Ascending aorta (tissue), 2 donors: ENCODE data around the gene PCYT2. TPM values are rescaled to one million over a fixed set of nuclear protein-coding genes. Genes with fewer than 3 reads are reported as not detected.

Source experiments
- DNase-seq, 2 donors: peaks; one replicate each; pipeline ENCODE4 v3.0.0-alpha.2; 2019; ENCODE audit warnings: low spot score in 2 of 2
- H3K27ac ChIP-seq, 2 donors: fragments of 200-600 bp; sonication (generic); one replicate each; pipeline ENCODE4 v1.5.1; 2016 to 2017; ENCODE audit warnings: mild to moderate bottlenecking in 1 of 2
- H3K27me3 ChIP-seq: fragments of 200-600 bp; sonication (generic); one replicate; pipeline ENCODE4 v1.5.1; 2017
- H3K36me3 ChIP-seq, 2 donors: fragments of 200-600 bp; sonication (generic); one replicate each; pipeline ENCODE4 v1.5.1; 2016
- H3K4me1 ChIP-seq, 2 donors: fragments of 200-600 bp; sonication (generic); one replicate each; pipeline ENCODE4 v1.5.1; 2016 to 2017; ENCODE audit warnings: mild to moderate bottlenecking in 1 of 2
- H3K4me3 ChIP-seq, 2 donors: fragments of 200-600 bp; sonication (generic); one replicate each; pipeline ENCODE4 v1.5.1; 2016 to 2017; ENCODE audit warnings: mild to moderate bottlenecking in 1 of 2
- H3K9me3 ChIP-seq, 2 donors: fragments of 200-600 bp; sonication (generic); one replicate each; pipeline ENCODE4 v1.5.1; 2016
- CTCF ChIP-seq, 3 experiments: fragments of 200-600 bp in 2 of 3; fragments of 450-650 bp in 1 of 3; sonication (generic) in 2 of 3; IDR thresholded peaks; one replicate each; pipeline ENCODE4 v1.5.1; 2016 to 2019; ENCODE audit warnings: antibody characterized with exemption in 3 of 3, mild to moderate bottlenecking in 1 of 3, moderate library complexity in 1 of 3
- intact Hi-C: fragments of 100-400 bp; cut with DNase I; formaldehyde crosslinking; loops from one replicate; pipeline ENCODE4 v1.15.1; 2023
- total RNA-seq: library from RNA; depleted of rRNA; stranded (reverse); fragments of >200 nt; gene quantifications from one replicate; pipeline ENCODE4 v1.1.0, GENCODE V29; 2016

PCYT2 gene
- total RNA-seq, 1 donor from 2014 or later: 81.1 TPM

GRCh38 chr17:81890447-81891302, 20.5 kb downstream of the PCYT2 start:
- Histone ChIP-seq H3K36me3 (peaks cover 39 to 62% of the 10 kb centered on the region in 2 donors), H3K4me3 (peak overlapping the region; percentile 80 to 96), H3K9me3 (no peaks in the 10 kb centered on the region), H3K4me1 (peaks cover 12 to 19% of the 10 kb centered on the region in 2 donors), H3K27me3 (no peaks in the 10 kb centered on the region), H3K27ac (peak overlapping the region; percentile 80 to 89)
- no peak for TF ChIP-seq CTCF (IDR thresholded peaks at IDR 0.05)
- intact Hi-C loops: loop anchor here (1.0 to 2.0 kb wide), 3 partner anchors 20 to 36 kb away; partner anchors contain the start of genes ARHGDIA and PCYT2
- peak in 1 of 2 donors; percentile 62 for DNase-seq

DNA sequence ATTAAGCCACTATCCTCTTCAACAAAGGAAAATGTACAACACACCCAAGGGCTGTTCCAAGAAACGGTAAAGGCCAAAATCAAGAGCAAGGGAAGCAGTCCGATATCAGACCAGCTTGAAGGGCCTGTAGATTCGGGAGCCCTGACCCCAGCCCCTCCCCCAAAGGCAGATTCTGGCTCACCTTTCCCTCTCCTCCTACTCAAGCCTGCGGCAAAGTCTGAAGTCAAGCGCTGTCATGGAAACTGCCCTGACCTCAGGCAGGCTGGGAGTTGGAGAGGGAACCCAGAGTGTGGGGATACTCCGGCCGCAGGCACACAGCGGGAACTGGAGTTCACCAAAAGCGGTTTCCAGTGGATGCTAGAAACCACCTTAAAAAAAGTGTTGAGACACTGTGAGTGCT, 21.6 kb downstream of the PCYT2 start:
- H3K4me1 ChIP-seq: peaks cover 12 to 24% of the 10 kb centered on the region in 2 donors
- no peaks in the 10 kb centered on the region for H3K9me3 ChIP-seq
- H3K27me3 ChIP-seq: no peaks in the 10 kb centered on the region
- peaks cover 38 to 57% of the 10 kb centered on the region in 2 donors for H3K36me3 ChIP-seq
- no peak overlapping the region for H3K27ac ChIP-seq
- intact Hi-C loops: loop anchor here (2.0 kb wide), 1 partner anchor 19 kb away; the partner anchor contains the start of gene ARHGDIA
- peak overlapping the region in 1 of 2 donors; percentile 96 for H3K4me3 ChIP-seq
- DNase-seq: no peak
- no peak for TF ChIP-seq CTCF (IDR thresholded peaks at IDR 0.05)

- Histone ChIP-seq H3K27ac (no peak overlapping the region), H3K36me3 (peaks cover 38 to 52% of the 10 kb centered on the region in 2 donors)
- intact Hi-C loops: no loop called here
These were observed 22.1 kb downstream of the PCYT2 start for GRCh38 chr17:81888988-81889595.

GRCh38 chr17:81888105-81888987, 22.9 kb downstream of the PCYT2 start:
- Histone ChIP-seq H3K4me3 (no peak overlapping the region), H3K9me3 (no peaks in the 10 kb centered on the region), H3K27me3 (no peaks in the 10 kb centered on the region), H3K36me3 (peaks cover 38 to 48% of the 10 kb centered on the region in 2 donors), H3K27ac (no peak overlapping the region), H3K4me1 (peaks cover 12 to 24% of the 10 kb centered on the region in 2 donors)
- intact Hi-C loops: no loop called here
- no peak for DNase-seq
- no peak for TF ChIP-seq CTCF (IDR thresholded peaks at IDR 0.05)

More at GRCh38 chr17:81888988-81889595, 22.1 kb downstream of the PCYT2 start:
- H3K4me3 ChIP-seq: no peak overlapping the region
- no peak for DNase-seq
- no peak for TF ChIP-seq CTCF (IDR thresholded peaks at IDR 0.05)
- H3K27me3 ChIP-seq: no peaks in the 10 kb centered on the region
- peaks cover 12 to 24% of the 10 kb centered on the region in 2 donors for H3K4me1 ChIP-seq
- H3K9me3 ChIP-seq: no peaks in the 10 kb centered on the region

- peaks cover 7 to 14% of the 10 kb centered on the region in 2 donors for H3K4me1 ChIP-seq
- H3K9me3 ChIP-seq: no peaks in the 10 kb centered on the region
- H3K4me3 ChIP-seq: no peak overlapping the region
- peaks cover 42 to 55% of the 10 kb centered on the region in 2 donors for H3K36me3 ChIP-seq
- TF ChIP-seq CTCF (IDR thresholded peaks at IDR 0.05): no peak
- H3K27me3 ChIP-seq: no peaks in the 10 kb centered on the region
- DNase-seq: no peak
- intact Hi-C loops: no loop called here
- no peak overlapping the region for H3K27ac ChIP-seq
These were observed 25.2 kb downstream of the PCYT2 start for GRCh38 chr17:81885869-81886548.
